ENCODE measurements around the gene HBS1L. TPM values are rescaled to one million over a fixed set of nuclear protein-coding genes. Genes with fewer than 3 reads are reported as not detected.

HBS1L gene
- total RNA-seq, 1 donor: 114 TPM

GRCh38 chr6:134921721-134922261, 132.8 kb downstream of the HBS1L start:
- no peak overlapping the region for H3K4me3 ChIP-seq (ENCODE audit: low read depth, low read length)
- no peak for TF ChIP-seq CTCF (IDR thresholded peaks at IDR 0.05; ENCODE audit: insufficient read depth, low read depth, low read length)
- DNase-seq (ENCODE audit: low read depth): no peak

GRCh38 chr6:134921276-134921675, 133.3 kb downstream of the HBS1L start:
- TF ChIP-seq CTCF (IDR thresholded peaks at IDR 0.05; ENCODE audit: insufficient read depth, low read depth, low read length): no peak
- no peak overlapping the region for H3K4me3 ChIP-seq (ENCODE audit: low read depth, low read length)
- DNase-seq (ENCODE audit: low read depth): no peak

- no peak for DNase-seq (ENCODE audit: low read depth)
Observed at GRCh38 chr6:134920422-134920821, 134.2 kb downstream of the HBS1L start.

DNA sequence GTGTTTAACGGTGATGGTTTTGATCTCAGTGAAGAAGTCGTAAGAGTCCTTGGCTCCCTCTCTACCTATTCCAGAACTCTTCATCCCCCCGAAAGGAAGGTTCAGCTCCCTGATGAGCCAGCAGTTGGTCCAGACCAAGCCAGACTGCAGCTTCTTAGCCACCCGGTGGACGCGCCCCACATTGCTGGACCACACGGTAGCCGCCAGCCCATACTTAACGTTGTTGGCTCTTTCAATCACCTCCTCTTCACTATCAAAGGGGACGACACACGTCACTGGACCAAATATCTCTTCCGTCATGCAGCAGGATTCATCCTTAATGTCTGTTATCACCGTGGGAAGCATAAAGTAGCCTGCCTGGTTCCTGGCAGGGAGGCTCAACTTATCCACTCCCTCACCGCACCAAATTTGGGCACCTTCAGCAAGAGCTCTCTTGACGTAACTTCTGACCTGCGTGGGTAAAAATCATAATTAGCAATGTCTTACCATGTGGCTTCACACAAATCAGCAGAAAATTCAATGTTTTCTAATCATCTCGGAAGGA, 136.1 kb downstream of the HBS1L start:
- TF ChIP-seq CTCF (IDR thresholded peaks at IDR 0.05; ENCODE audit: insufficient read depth, low read depth, low read length): peak; percentile 9
- H3K4me3 ChIP-seq (ENCODE audit: low read depth, low read length): no peak overlapping the region
- DNase-seq (ENCODE audit: low read depth): no peak

More at GRCh38 chr6:134920422-134920821, 134.2 kb downstream of the HBS1L start:
- H3K4me3 ChIP-seq (ENCODE audit: low read depth, low read length): no peak overlapping the region
- no peak for TF ChIP-seq CTCF (IDR thresholded peaks at IDR 0.05; ENCODE audit: insufficient read depth, low read depth, low read length)

DNA sequence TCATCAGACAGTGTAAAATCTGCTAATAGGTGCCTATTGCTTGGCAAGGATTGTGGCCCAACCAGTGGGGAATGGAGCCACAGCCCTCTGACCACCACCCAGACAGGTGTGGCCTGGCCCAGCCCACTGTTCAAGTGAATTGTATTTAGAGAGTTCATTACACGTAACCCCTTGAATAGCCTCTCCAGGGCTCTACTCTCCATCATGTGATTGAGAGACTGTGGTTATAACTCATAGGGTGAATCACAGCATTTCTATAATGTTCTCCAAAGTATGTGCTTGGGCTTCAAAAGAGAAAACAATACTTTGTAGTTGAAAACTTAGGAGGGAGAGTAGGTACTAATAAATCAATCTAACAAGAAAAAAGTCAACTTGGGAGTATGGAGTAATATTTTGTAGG, 143.1 kb downstream of the HBS1L start:
- DNase-seq (ENCODE audit: low read depth): peak; percentile 54
- TF ChIP-seq CTCF (IDR thresholded peaks at IDR 0.05; ENCODE audit: insufficient read depth, low read depth, low read length): no peak

DNA sequence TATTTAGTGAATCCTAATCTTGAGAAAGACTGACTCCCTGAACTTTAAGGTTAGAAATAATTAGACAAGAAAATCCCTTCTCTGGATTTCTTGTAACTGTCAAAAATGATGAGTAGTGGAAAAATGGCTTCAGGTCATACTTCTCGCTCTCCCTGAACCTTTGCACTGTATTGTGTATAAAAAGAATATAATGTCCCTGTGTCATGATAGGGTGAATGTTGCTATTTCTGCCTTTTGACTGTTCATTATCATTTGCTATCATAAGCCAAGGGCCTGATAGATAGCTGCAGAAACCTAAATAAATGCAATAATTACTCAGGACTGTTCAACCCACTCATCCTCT, 144.1 kb downstream of the HBS1L start:
- no peak for TF ChIP-seq CTCF (IDR thresholded peaks at IDR 0.05; ENCODE audit: insufficient read depth, low read depth, low read length)
- no peak overlapping the region for H3K4me3 ChIP-seq (ENCODE audit: low read depth, low read length)
- DNase-seq (ENCODE audit: low read depth): no peak

More for the DNA sequence above, 143.1 kb downstream of the HBS1L start:
- H3K4me3 ChIP-seq (ENCODE audit: low read depth, low read length): no peak overlapping the region

Other genes starting within 250 kb of the HBS1L start
- gene ALDH8A1, start 104.7 kb downstream of the HBS1L start, total RNA-seq: 0.32 TPM in 1 of 2 replicates, not detected in the other
- 0.32 and 0.43 TPM in 2 replicates for gene MYB, start 126.5 kb upstream of the HBS1L start, total RNA-seq

Measured in fibroblast of villous mesenchyme (primary cell).